Activated CD4-positive, alpha-beta T cell treated with anti-CD3 and anti-CD28 coated beads, Interleukin-2, amount 50 U/mL, for 48 hours (primary cell): ENCODE results near the gene INTS7.
"Not testable (repeated sequence)": the region's sequence is repeated elsewhere in the genome, so short reads cannot be mapped to it uniquely, and the experiment has no call there.

Source experiments
- DNase-seq, 2 experiments: peaks; one replicate each; pipeline ENCODE4 v3.0.0-alpha.2; 2020

Gene INTS7

DNA sequence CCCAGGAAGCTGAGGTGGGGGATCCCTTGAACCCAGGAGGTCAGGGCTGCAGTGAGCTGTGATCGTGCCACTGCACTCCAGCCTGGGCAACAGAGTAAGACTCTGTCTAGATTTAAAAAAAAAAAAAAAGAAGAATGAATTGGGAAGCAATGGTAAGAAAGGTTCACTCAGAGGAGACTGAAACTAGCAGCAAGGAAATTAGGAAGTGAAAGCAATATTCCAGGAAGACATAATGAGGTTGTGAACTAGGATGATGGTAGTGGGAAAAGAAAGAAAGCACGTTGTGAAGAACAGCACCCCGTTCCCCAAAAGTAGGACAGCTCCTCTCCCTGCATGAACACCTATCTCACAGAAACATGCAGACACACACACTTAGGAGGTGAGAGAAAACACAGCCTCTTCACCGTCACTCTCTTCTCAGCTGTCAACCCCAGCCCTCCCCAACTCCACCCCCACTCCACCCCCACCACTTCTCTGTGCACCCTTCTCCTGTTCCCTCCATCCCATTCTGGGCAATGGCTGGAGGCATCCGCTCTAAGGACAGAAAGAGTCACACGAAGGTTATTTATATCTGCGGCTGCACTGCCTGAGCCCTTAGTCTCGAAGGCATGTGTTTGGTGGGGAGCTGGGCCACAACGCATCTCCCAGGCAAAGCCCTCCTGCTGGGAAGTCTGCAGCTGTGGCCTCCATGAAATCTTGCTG is 103.0 kb downstream of the INTS7 start:
- no peak for DNase-seq

DNA sequence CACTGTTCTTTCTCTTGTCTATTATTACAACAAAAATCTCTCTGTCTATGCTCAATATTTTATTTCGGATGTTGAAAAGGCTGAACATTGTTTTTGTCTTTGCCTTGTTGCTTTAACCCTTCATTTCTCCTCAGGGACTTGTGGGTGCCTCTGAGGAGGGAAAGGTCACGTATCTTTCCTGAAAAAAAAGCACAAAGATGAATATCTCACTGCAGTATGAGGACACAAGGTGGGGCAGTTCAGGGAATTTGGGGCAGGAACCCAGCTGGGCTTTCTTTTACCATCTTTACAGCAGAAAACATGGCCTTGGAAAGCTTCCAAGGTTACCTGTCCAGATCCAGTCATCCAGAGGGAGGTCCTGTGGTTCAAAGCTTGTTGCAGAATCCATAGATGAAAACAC is 105.7 kb downstream of the INTS7 start:
- DNase-seq, result no peak

DNA sequence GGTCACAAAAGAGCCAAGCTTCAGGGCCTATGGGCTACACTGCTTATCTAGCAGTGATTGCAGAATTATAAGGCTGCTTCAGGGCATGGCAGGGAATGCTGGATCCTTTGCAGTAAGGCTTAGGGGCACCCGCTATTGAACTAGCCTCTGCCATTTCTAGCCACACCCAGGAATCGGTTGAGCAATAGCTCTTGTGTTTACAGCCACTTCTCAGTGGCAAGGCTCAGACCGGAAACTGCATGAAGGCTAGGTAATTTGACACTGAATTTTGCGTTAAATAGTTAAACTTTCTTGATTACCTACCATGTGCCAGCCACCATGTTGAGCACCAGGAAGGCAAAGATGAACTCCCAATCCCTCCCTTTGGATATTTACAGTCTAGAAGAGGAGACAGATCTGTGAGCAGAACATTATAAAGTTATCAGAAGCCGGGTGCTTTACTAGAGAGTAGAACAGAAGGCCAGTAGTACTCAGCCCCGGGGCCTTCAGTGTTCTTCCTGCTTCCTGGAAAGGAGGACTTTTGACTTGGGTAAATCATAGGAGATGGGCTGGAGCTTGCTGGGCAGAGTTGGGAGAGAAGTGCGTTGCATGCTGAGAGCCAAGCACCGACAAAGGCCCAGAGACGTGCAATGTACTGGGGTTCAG is 106.2 kb downstream of the INTS7 start:
- DNase-seq, result no peak

DNA sequence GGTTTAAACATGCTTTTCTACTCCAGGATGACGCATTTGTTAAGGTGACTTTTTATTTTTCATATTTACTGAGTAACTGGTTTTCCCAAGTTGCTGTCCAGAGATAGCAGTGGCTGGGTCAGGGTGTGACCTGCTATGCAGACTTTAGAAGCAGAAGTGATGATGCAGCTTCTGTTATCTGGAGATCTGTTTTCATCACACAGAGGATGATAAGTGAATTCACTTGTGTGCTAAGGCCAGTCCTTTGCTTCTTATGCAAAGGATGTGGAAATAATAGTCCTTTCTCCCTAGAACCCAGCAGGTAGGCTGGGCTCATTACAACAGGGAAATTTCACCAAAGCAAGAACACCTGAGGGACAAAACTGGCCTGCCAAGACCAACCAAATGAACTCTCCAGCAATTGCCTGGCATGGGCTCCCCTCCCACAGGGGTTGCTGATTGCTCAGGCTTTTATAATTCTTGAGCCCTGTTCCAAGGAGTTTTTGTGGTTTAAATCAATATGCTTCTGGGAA is 107.0 kb downstream of the INTS7 start:
- no peak for DNase-seq

DNA sequence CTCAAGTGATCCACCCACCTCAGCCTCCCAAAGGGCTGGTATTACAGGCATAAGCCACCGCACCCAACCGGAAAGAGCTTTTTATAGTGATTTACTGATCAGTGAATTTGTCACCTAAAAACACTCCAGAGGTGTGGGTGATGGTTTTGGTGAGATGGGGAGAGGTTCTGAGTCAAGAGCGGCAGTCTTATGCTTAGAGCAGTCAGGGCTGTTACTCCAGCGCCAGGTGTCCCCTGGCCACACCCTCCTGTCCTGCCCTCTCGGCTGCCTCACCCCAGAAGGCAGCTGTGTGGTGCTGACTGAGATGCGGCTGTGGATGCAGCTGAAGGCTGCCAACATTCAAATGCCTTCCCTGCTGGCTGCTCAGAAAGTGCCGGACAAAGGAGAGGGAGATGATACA is 110.3 kb downstream of the INTS7 start:
- DNase-seq, result no peak

DNA sequence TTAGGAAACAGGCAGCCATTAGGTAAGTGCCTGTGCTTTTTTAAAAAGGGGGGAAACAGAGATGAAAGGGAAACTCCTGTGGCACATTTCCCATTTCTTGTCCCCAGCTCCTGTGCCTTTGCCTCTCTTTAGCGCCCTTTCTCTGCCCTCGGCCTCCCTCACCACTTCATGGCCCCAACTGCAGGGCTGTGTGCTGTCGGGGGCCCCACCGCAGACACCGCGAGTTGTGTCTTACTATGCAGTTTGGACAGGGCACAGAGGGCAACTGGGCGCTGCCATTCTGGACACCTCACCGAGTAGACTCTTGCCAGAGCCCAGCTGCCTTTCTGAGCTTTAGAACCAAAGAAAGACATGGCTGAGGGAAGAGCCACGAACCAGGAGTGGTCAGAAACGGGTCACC is 111.1 kb downstream of the INTS7 start:
- DNase-seq, result no peak

DNA sequence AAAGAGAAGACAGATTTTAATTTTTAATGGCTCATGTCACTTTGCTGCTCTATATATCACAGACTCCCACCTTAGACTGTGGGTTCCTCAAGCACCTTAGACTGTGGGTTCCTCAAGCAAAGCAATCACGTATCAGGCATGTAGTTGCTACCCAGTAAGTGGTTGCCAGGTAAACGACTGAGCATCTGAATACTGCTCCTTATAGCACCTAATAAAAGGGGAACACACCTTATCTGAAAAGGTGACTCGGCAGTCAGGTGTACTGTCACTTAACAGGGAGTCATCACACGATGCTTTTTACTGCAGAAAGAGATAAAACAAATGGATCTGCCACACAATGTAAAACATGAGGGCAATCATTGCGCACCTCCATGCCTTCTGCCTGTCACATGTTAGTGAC is 112.3 kb downstream of the INTS7 start:
- no peak for DNase-seq

DNA sequence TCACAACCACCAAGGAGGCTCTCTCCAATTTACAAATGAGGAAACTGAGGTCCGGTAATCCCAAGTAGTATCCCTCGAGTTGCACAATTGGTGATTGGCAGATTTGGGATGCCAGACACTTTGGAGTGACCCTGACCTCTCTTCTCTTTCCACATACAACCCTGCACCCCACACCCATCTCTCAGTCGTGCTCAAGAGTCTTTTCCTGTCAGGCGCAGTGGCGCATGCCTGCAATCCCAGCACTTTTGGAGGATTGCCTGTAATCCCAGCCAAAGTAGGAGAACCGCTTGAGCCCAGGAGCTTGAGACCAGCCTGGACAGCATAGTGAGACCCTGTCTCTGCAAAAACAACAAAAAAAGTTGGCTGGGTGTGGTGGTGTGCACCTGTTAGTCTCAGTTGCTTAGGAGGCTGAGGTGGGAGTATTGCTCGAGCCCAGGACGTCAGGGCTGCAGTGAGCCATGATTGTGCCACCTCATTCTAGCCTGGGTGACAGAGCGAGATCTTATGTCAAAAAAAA is 113.7 kb downstream of the INTS7 start:
- no peak for DNase-seq

DNA sequence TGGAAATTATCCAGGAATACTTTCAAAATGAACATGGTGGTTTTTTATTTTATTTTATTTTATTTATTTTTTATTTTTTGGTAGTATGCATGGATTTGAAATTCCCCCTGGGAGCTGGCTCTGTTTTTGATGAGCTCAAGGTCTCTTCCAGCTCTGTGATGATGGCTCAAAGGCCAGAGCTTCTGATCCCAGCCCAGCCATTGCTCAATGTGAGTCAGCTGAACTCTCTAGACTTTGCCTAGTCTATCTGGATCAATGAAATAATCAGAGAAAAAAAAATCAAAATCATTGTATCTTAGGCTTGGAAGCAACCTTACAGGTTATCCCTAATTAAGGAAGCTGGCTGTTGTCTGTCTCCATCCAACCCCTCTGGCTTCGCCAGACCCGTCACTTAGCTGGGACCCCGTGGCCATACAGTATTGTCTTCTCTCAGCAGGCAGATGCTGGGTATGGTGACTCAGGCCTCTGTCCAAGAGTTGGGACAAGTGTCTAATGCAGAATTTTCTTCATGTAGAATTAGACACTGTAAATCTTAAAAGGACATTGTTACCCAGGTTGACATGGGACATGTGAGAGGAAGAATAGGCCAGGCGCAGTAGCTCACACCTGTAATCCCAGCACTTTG is 114.6 kb downstream of the INTS7 start:
- no peak for DNase-seq

DNA sequence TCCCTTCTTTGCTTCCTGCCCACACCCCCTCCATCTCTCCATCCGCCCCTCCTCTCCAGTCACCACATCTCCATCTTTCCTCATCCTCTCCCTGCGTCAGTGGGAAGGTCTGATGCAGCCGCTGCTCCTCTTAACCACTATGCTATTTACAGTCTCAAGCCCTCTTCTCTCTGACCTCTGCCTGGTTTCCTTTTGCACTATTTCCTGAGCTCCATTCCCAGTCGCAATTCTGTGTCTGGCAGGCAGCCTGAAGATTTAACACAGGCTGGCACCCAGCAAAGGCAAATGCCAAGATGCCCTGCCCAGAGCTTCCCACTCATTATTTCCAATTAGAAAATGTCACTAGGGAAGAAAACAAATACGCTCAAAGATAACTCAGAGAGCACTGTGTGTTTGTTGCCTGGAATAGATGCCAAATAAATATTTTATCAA is 115.2 kb downstream of the INTS7 start:
- no peak for DNase-seq

DNA sequence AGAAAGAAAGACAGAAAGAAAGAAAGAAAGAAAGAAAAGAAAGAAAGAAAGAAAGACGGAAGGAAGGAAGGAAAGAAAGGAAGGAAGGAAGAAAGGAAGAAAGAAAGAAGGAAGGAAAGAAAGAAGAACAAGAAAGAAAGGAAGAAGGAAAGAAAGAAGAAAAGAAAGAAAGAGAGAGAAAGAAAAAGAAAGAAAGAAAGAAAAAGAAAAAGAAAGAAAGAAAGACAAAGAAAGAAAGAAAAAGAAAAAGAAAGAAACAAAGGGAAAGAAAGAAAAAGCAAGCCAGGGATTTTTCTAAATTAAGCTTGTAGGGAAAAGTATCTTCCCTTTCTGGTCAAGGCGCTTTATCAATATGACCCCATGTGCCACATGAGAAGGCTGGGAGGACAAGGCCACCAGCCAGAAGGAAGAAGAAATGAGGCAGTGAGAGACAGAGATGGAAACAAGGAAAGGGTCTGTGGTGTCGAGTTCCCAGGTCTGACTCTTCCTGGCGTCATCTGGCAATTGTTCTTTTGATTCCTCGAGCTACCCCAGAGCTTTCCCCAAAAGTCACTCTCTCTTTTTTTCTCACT is 116.4 kb downstream of the INTS7 start:
- no peak for DNase-seq

DNA sequence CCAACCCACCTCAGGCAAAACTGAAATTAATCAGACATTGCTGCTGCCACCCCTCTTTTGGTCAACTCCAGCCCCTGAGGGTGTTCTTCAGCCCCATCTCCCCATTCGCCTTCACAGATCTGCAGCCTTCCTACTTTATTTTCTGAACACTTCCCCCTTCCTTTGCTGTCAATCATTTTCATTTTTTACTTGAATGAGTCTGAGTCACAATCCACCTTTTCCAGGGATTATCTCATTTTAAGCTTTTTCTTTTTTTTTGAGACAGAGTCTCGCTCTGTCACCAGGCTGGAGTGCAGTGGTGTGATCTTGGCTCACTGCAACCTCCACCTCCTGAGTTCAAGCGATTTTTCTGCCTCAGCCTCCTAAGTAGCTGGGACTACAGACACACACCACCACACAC is 118.9 kb downstream of the INTS7 start:
- not testable (repeated sequence) for DNase-seq

DNA sequence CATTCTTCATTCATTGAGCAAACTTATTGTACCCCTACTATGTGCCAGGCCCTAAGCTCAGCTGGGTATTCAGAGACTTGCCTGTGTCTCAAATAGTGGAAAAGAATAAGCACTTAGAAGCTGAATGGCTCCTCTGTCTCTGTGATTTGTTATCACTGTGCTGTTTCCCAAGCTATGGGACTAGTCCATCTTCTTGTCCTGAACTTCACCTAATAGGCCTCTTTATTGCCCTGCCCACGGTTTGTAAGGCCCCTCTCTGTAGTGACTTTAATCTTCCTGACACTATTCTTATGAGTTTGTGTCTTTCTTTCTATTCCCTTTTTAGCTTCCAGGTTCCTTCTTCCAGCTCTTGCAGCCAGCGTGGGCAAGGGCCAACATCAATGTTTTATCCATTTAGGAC is 119.4 kb downstream of the INTS7 start:
- DNase-seq, result no peak

DNA sequence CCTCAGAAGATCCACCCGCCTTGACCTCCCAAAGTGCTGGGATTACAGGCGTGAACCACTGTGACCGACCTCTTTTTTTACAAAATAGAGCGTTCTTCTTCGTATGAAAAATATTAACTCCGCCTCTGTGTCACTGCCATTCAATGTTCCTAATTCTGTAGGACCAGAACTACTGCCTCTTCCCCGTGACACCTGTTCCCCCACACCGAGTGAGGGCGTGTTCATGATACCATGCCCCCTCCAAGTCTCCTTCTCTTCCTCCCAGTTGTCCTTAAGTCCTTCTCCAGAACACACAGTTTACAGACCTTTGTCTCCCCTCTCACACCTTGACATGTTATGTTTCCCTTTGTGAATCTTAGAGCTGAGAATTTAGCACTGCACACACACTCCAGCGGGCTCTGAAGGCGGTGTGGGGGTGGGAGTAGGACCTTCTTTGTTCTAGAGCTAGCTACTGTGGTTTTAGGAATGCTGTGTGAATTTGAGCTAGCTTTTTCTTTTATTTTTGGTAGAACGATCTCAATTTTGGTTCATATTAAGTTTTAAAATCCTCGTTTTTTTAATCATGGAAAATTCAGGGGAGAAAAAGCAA is 122.4 kb downstream of the INTS7 start:
- no peak for DNase-seq

DNA sequence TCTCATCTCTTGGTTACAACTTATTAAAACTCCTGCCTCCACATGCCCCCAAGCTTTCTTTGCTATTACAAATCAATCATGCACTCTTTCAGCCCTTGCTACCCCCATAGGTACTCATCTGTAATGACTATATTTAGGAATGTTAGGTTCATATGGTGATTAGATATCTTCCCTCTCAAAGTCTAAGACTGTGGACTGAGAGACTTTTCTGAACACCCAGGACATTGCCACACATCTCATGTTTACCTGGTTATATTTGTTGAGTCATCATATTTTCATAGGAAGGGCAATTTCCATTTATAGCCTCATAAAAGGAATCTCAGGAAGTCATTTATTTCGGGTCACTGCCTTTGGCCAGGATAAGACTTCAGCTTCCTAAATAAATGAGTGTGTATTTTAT is 123.3 kb downstream of the INTS7 start:
- DNase-seq, result no peak

DNA sequence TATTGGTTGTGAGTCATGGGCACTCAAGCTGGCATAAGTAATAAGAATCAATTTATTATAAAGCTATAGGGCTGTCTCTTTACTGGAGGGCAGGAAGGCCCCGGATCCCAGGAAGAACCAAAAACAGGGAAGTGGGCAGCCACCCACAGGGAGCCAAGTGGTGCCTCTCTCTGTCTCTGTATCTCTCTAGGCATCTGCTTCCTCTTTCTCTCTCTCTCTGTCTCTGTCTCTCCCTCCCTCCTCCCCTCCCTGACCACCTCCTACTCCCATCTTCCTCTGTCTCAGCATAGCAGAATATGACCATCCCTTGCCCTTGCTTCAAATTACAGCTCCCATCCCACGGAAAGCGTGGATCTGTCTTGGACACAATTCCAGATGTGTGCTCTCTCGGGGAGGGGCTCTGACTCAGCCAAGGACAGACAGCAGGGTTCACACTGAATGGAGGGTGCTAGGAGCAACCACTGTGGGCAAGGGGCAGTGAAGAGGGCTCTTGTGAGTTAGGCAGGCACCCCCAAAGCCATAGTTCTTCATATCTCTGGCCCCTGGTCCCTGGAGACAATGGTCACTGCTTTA is 124.4 kb downstream of the INTS7 start:
- DNase-seq, result no peak

DNA sequence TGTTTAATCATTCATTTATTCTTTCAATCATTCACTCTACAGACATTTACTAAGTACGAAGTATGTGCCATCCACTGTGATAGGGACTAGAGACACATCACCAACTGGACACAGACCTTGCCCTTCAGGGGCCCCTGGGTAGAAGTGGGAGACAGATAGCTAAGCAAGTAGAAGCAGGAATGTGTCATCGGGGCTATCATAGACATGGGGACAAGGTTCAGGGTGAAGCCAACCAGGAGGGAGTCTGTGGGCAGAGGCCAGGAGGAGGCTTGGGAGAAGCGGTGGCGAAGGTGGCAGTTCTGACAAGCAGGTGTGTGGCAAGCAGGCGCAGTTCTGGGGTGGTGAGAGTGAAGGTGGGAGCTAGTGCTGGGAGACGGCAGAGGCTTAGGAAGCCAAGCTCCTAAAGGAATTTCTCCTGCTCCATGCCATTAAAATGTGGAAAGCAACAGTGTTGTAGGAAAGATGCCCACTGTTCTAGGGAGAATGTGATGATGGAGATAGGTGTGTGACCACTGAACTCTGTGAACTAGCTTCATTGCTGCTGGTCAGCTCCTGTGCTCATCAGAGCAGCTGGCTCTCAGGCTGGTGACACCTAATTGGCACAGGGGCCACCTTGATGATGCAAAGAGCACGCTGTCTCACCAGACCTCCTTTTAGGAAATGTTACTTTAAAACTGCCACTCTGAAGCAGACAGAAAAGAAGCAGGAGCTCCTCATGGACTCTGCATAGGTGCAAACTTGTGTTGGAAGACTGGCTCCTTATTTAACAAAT is 125.1 kb downstream of the INTS7 start:
- no peak for DNase-seq

DNA sequence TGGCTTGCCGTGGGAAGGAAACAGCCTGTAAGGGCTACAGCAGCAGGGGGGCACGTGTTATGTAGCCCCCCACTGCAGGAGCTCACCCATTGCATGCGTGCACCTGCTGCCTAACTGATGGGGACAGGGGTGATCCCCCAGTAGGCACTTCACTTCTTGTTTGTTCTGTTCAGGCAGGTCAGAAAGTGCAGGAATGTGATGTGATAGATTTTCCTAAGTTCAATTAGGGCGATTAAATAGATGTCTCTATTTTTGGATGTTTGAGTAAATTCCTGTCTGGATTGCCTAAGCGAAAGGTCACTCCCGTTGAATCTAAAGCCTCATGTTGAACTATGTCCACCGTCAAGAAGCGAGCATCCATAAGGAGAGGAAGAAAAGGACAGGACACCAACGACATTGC is 126.0 kb downstream of the INTS7 start:
- no peak for DNase-seq

DNA sequence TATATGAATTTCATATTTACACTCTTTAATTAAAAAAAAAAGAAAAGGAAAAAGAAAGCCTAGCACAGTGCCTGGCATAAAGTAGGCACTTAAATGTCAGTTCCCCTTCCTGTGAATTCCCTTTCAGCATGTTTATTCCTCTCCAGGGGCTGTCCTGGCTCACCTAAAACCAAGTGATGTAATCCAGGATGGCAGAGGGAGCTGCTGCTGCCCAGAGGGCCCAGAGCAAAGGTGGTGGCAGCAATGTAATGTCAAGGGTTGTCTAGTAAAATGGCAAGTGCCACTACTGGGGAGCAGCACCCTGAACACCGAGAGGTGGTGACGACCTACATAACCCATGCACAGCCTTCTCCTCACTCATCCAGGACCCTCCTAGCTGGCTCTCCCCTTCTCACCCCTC is 126.4 kb downstream of the INTS7 start:
- DNase-seq, result no peak

DNA sequence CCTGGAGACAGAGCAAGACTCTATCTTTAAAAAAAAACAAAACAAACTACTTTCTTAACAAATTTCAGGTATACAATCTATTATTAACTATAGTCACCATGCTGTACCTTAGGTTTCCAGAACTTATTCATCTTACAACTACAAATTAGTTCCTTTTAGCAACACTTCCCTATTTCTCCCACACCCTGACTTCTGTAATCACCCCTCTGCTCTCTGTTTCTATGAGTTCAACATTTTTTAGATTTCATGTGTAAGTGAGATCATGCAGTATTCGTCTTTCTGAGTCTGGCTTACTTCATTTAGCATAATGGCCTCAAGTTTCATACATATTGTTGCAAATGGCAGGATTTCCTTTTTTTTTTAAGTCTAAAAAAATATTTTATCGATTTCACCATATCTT is 126.9 kb downstream of the INTS7 start:
- DNase-seq, result no peak

DNA sequence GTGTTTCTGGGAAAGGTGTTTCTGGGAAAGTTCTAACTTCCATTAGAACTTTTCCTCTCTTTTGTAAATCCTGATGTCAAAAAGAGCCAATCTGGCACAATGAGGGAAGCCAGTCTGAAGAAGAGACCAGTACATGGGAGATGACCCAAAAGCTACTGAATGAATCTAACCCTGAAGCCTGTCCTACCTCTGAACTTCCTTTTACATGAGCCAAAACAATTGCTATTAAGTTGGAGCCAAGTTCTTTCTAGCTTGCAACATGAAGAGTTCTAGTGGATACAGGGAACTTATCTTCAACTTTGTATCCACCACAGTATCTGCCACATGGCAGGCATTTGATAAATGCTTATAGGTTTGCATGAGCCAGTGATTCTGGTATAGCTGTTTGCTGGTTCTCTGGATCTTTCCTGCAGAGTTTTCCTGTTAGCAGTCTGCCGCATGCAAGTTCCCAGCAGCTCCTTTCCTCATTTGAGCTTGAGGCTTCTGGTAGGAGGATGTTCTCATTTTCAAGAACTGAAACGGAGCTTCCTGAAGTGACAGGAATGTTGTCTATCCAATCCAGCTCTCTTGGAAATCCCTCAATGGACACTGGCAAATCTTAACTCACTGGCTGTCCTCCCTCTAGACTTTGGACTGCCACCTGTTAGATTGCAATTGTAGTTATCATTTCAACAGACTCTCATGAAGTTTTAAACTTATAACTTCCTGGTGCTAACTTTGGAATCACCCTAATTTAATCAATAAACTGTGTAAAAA is 131.7 kb downstream of the INTS7 start:
- DNase-seq, result no peak
